GM21526 (cell line): ENCODE results near the gene ZNF831.
A peak's percentile ranks its signal among the peaks of the same experiment; 100 is the strongest.

Experiments used
- ATAC-seq: cut with Tn5 transposase; IDR thresholded peaks from one replicate; pipeline ENCODE4 v1.9.1; 2021; ENCODE audit warnings: moderate library complexity; ENCODE audit not compliant: unreplicated experiment, low FRiP score

ZNF831 gene

DNA sequence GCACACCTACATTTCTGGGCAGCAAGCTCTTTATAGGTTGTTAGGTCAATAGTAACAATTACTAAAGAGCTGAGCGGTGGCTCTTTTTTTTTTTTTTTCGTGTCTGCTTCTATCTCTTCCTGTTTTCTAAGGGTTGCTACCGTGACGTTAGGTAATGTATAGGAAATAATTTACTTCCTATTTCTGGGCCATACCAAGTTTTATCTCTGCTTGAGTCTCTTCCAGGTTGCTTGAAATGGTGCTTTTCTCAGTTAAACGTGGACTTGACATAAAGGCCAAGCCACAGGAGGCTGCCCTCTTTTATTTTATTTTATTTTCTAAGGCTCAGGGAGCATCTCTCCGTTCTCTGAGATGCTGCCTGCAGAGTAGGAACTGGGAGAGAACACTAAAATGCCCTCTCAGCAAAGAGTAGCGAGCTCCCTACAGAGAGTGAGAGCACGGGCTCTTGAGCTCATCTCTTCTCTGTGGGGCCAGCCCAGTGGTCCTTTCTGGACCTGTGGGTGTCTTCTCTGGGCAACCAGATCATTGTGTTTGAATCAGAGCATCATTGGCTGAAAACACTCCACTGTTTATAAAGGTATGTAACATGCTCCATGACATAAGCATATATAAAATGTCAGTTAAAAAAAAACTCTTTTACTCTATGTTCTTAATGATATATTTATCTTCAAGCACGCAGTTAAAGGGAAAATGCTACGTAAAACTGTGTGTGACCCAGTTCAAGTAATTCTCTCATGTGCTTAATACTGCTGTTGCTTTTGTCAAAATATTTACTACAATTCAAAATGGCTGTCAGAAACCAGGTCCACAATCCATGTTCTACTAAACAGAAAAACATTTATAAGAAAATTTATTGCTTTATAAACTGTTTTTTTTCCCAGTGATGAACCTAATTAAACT lies at the start of gene ZNF831:
ZNF831 (plus strand) TSS at position 191 of the 900 bp plus-strand sequence. CDS start 27,199 bp downstream, outside the sequence.
- peak; percentile 46 for ATAC-seq

GRCh38 chr20:59117526-59117925 lies 46.1 kb upstream of the ZNF831 start:
- ATAC-seq: no peak

- no peak for ATAC-seq
Measured at GRCh38 chr20:59118855-59119254, 44.8 kb upstream of the ZNF831 start.

- no peak for ATAC-seq
Measured at GRCh38 chr20:59120491-59120890, 43.1 kb upstream of the ZNF831 start.

GRCh38 chr20:59120919-59121318 lies 42.7 kb upstream of the ZNF831 start:
- ATAC-seq: no peak

DNA sequence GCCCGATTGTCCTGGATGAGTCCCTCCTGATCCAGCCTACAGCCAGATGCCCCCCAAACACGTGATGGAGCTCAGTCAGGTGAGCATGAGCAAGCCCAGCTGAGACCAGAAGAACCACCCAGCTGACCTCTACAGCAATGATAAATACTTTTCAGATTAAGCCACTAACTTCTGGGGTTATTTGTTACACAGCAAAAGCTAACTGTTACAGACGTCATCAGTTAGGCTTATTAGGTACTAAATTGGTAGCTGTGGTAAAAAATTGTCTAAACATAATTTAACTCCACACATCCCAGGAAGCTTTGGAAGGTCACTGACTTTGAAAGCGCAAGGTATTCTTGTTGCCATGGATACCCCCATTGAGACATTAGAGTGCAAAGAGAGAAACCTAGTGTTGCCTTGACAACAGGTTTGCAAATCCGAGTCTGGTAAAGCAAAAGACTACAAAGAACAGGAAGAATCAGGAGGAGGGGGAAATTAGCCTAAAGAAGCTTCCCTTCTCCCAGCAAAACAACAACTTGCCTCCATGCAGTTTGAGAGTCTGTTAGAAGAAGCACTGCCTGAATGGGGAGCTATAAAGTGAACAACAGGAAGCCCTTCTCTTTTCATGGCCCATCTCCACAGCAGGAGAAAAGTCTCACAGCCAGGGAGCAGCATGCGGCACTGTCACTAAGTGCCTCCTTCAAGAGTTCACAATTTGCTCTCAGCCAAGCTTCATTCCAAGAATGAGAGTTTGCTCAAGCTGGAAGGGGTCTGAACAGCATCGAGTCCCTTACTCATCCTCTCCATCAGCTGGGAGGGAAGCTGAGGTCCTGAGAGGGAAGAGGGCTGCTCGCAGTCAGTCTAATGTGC lies 41.7 kb upstream of the ZNF831 start:
- no peak for ATAC-seq

- ATAC-seq: no peak
Measured at GRCh38 chr20:59122566-59122919, 41.1 kb upstream of the ZNF831 start.

GRCh38 chr20:59123011-59123677 lies 40.5 kb upstream of the ZNF831 start:
- ATAC-seq: no peak

DNA sequence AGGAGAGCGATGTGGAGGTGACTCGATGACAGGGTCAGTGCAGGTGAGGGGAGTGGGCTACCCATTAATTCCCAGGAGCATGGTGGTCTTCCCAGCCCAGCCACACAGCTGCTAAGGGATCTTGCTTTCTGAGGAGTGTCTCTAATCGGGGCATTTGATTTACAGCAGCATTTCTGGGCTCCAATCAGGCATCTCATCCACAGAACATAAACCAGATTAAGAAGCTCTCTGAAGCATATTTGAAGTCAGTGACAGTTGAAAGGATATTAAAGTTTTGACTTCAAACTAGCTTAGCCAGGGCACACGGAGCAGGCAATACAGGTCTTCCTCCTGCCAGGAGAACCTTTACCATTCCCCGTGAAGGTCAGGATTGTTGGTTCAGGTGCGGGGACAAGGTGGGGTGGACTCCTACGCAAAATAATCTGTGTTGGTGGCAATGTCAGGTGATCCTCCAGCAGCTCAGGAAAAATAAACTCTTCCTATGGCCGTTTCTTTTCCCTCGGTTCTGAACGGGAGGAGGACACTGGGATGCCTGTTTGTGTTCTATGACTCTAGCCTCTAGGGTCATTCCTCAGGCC lies 39.9 kb upstream of the ZNF831 start:
- no peak for ATAC-seq

DNA sequence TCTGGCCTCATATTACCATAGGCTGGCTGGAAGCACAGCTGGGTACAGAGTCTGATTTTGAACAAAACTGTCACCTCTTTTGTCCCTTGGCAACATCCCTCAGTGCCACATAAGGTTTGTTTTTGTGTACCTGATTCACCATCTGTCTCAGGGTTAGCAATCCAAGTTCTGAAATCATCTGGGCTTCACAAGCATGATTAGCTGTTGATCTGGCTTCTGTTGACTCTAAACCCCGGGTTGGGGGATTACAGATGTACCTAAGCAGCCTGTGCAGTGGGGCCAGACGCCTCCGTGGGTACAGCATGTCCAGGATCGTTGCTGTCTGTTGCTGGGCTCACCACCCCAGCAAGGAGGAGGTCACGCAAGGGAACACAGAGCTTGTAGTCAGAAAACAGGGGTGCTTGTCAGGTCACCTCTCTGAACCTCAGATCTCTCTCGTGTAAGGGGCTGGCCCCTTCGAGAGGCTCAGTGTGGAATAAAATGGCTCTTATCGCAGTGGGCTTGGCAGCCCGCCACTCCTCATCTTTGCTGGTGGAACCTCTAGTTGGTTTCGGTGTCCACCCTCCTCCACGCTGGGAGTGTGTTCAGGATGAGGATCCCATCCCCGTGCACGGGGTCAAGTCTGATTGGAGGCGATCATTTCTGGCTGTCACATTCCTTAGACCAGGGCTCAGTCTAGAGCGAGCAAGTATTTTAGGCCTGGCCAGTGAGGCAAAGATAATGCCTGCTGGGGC lies 39.2 kb upstream of the ZNF831 start:
- ATAC-seq: no peak

- ATAC-seq: no peak
Measured at GRCh38 chr20:59125332-59125731, 38.3 kb upstream of the ZNF831 start.

- no peak for ATAC-seq
Measured at GRCh38 chr20:59125836-59126235, 37.8 kb upstream of the ZNF831 start.

- ATAC-seq: no peak
Measured at GRCh38 chr20:59127839-59128238, 35.8 kb upstream of the ZNF831 start.

DNA sequence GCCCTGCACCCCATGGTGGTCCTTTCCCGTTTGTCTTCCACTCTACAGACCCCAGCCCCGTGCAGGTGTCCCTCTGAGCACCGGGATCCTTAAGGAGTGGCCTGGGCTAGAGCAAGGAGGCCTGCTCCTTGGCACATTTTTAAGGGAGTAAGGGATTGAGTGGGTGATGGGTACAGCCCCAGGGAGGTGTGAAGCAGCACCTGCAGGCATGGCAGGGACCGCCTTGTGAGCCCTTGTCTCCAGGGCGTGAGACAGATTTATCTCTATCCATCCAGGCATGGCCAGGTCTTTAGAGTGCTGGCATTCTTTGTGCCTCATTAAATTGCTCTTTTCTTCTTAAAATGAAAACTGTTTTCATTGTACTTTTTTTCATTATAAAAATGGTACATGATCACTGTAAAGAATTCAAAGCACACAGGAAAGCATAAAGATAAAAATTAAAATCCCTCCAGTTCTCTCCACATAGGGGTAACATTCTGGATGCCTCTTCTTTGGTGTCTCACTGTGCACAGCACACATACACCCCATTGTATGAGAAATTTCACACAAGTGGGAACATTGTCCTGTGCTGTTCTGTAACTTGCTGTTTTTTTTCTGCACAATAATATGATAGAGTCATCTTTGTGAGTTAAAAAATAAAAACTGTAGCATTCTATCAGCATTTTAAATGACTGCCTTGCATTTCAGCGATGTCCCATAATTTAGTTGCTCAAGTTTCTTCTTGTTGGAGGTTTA lies 31.9 kb upstream of the ZNF831 start:
- ATAC-seq: no peak

GRCh38 chr20:59134182-59134581 lies 29.4 kb upstream of the ZNF831 start:
- ATAC-seq: no peak

- ATAC-seq: no peak
Measured at GRCh38 chr20:59135093-59135492, 28.5 kb upstream of the ZNF831 start.

DNA sequence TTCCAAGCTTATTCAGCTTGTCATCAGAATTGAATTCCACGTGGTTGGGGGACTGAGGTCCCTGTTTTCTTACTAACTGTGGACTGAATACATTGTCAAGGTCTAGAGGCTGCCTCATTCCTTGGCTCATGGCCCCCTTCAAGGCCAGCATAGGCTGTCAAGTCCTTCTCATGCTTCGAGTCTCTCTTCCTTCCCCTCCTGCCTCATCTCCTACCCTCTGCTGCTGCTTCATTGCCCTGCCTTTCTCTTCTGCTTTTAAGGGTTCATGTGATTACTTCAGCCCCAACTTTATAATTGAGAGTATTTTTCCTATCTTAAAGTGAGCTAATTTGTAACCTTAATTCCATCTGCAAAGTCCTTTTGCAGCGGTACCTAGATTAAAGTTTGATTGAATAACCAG lies 27.6 kb upstream of the ZNF831 start:
- ATAC-seq: no peak

GRCh38 chr20:59137532-59137931 lies 26.1 kb upstream of the ZNF831 start:
- ATAC-seq: no peak

GRCh38 chr20:59138114-59138748 lies 25.4 kb upstream of the ZNF831 start:
- no peak for ATAC-seq
